HCT116 (cell line): ENCODE data around the gene PDSS2. TPM values are rescaled to one million over a fixed set of nuclear protein-coding genes. Genes with fewer than 3 reads are reported as not detected.

Experiments used
- ATAC-seq: fragments of 200-7000 bp; cut with Tn5 transposase; 2 replicates; pipeline ENCODE4 v1.9.1; 2020; ENCODE audit warnings: mild to moderate bottlenecking, moderate library complexity
- BruUV-seq: library from RNA; stranded (reverse); fragments of 400-500 nt; replicated peaks from 2 replicates; lab custom pipeline; 2021; lab: Mats Ljungman, UMichigan
- CTCF ChIA-PET: fragments of 300-600 bp; sonication (Branson Sonifier 250); formaldehyde crosslinking; loops from one replicate; lab custom pipeline; 2021; ENCODE audit warnings: antibody characterized with exemption; lab: Charles Lee
- POLR2A ChIA-PET: fragments of 300-600, 350-600 bp; sonication (Branson Sonifier 250); formaldehyde crosslinking; loops from one replicate; lab custom pipeline; 2021; ENCODE audit warnings: antibody characterized with exemption; lab: Charles Lee
- RAD21 ChIA-PET, 2 experiments: fragments of 300-600 bp; sonication (Branson Sonifier 250); formaldehyde crosslinking; loops; one replicate each; lab custom pipeline; 2023; ENCODE audit warnings: low total read pairs in 2 of 2; ENCODE audit not compliant: uncharacterized antibody in 2 of 2, unreplicated experiment in 2 of 2, low non-redundant PET in 1 of 2; lab: Charles Lee
- DNase-seq: peaks from one replicate; pipeline ENCODE4 v3.0.0-alpha.2; 2010; ENCODE audit warnings: low read depth, low spot score
- H2AFZ ChIP-seq: fragments of 200-600 bp; shearing (Covaris generic), sonication (generic); 2 replicates; pipeline ENCODE4 v1.6.1; 2017; ENCODE audit warnings: low read depth, mixed run types, mixed read lengths, antibody characterized with exemption, low read length; ENCODE audit not compliant: poor library complexity, severe bottlenecking
- H3K27ac ChIP-seq: 2 replicates; pipeline ENCODE4 v1.5.1; 2012; ENCODE audit warnings: low read depth, low read length
- H3K27me3 ChIP-seq: fragments of 200-600 bp; sonication (generic); 2 replicates; pipeline ENCODE4 v1.6.1; 2016; ENCODE audit warnings: mixed run types, low read length, mixed read lengths; ENCODE audit not compliant: insufficient read depth
- H3K36me3 ChIP-seq, 2 experiments: fragments of 200-500 bp in 1 of 2; fragments of 200-600 bp in 1 of 2; sonication (Bioruptor generic) in 1 of 2; sonication (generic) in 1 of 2; 2 replicates each; pipeline versions ENCODE4 v1.5.1 to v1.6.1; 2014 to 2016; ENCODE audit warnings: low read length in 2 of 2, inconsistent platforms in 1 of 2, mixed read lengths in 1 of 2, mixed run types in 1 of 2; ENCODE audit not compliant: insufficient read depth in 2 of 2, control insufficient read depth in 1 of 2
- H3K4me1 ChIP-seq, 2 experiments: fragments of 200-600 bp in 1 of 2; sonication (generic) in 1 of 2; 2 replicates each; pipeline versions ENCODE4 v1.5.1 to v1.6.1; 2012 to 2017; ENCODE audit warnings: low read length in 2 of 2, inconsistent platforms in 1 of 2, mild to moderate bottlenecking in 1 of 2, mixed read lengths in 1 of 2, mixed run types in 1 of 2, moderate library complexity in 1 of 2; ENCODE audit not compliant: insufficient read depth in 2 of 2, control insufficient read depth in 1 of 2
- H3K4me2 ChIP-seq: fragments of 200-600 bp; sonication (generic); 2 replicates; pipeline ENCODE4 v1.6.1; 2017; ENCODE audit warnings: mixed run types, low read length, mixed read lengths
- H3K4me3 ChIP-seq, 2 experiments: fragments of 200-600 bp in 1 of 2; sonication (generic) in 1 of 2; replicated peaks in 1 of 2; 2 replicates each; pipeline ENCODE4 v1.5.1; 2011 to 2016; ENCODE audit warnings: low read length in 2 of 2, control low read depth in 1 of 2, low read depth in 1 of 2, mild to moderate bottlenecking in 1 of 2, mixed read lengths in 1 of 2, mixed run types in 1 of 2
- H3K79me2 ChIP-seq: fragments of 200-600 bp; sonication (generic); 2 replicates; pipeline ENCODE4 v1.6.1; 2017; ENCODE audit warnings: mild to moderate bottlenecking, mixed run types, low read length, moderate library complexity, mixed read lengths; ENCODE audit not compliant: insufficient read depth
- H3K9ac ChIP-seq: fragments of 200-600 bp; sonication (generic); 2 replicates; pipeline ENCODE4 v1.6.1; 2016; ENCODE audit warnings: low read length, mixed read lengths
- H3K9me2 ChIP-seq: fragments of 200-600 bp; sonication (generic), shearing (Covaris generic); 2 replicates; pipeline ENCODE4 v1.6.1; 2017; ENCODE audit warnings: mixed run types, mild to moderate bottlenecking, moderate library complexity; ENCODE audit not compliant: insufficient read depth
- H3K9me3 ChIP-seq, 2 experiments: fragments of 200-500 bp in 1 of 2; fragments of 200-600 bp in 1 of 2; sonication (Bioruptor generic) in 1 of 2; sonication (generic) in 1 of 2; 2 replicates each; pipeline ENCODE4 v1.6.1; 2014 to 2017; ENCODE audit warnings: low read length in 2 of 2, mixed read lengths in 2 of 2, inconsistent platforms in 1 of 2, low read depth in 1 of 2, mild to moderate bottlenecking in 1 of 2, mixed run types in 1 of 2, moderate library complexity in 1 of 2; ENCODE audit not compliant: control insufficient read depth in 1 of 2, insufficient read depth in 1 of 2
- H4K20me1 ChIP-seq: fragments of 200-600 bp; sonication (generic), shearing (Covaris generic); 2 replicates; pipeline ENCODE4 v1.6.1; 2017; ENCODE audit warnings: mixed run types, mild to moderate bottlenecking, moderate library complexity; ENCODE audit not compliant: insufficient read depth
- CEBPB ChIP-seq: IDR thresholded peaks from 2 replicates; pipeline ENCODE4 v1.6.1; 2012; ENCODE audit warnings: low read depth
- CTCF ChIP-seq, 3 experiments: fragments of 200-600 bp in 1 of 3; sonication (generic) in 1 of 3; IDR thresholded peaks in 2 of 3; conservative IDR thresholded peaks in 1 of 3; 2 replicates each; pipeline ENCODE4 v1.5.1; 2012 to 2017; ENCODE audit warnings: low read depth in 2 of 3, low read length in 2 of 3, antibody characterized with exemption in 1 of 3, borderline replicate concordance in 1 of 3, control low read depth in 1 of 3, mild to moderate bottlenecking in 1 of 3, mixed read lengths in 1 of 3, mixed run types in 1 of 3, moderate library complexity in 1 of 3; ENCODE audit not compliant: insufficient read depth in 1 of 3
- EZH2phosphoT487 ChIP-seq: fragments of 200-600 bp; IDR thresholded peaks from 2 replicates; pipeline ENCODE4 v1.6.1; 2018; ENCODE audit warnings: antibody characterized with exemption, borderline replicate concordance
- MAX ChIP-seq: IDR thresholded peaks from 2 replicates; pipeline ENCODE4 v1.6.1; 2012
- RAD21 ChIP-seq: IDR thresholded peaks from 2 replicates; pipeline ENCODE4 v1.6.1; 2012; ENCODE audit warnings: low read depth, mild to moderate bottlenecking
- REST ChIP-seq: IDR thresholded peaks from 2 replicates; pipeline ENCODE4 v1.6.1; 2012; ENCODE audit warnings: low read depth
- SP1 ChIP-seq: IDR thresholded peaks from 2 replicates; pipeline ENCODE4 v1.6.1; 2012; ENCODE audit warnings: low read depth
- TCF7L2 ChIP-seq: IDR thresholded peaks from 2 replicates; pipeline ENCODE4 v1.7.0; 2011; ENCODE audit warnings: borderline replicate concordance, inconsistent platforms; ENCODE audit not compliant: insufficient read depth, insufficient read length; ENCODE audit errors: extremely low read depth
- ZBTB33 ChIP-seq: IDR thresholded peaks from 2 replicates; pipeline ENCODE4 v1.6.1; 2011; ENCODE audit warnings: mild to moderate bottlenecking, low read length, moderate library complexity; ENCODE audit not compliant: insufficient replicate concordance; ENCODE audit errors: extremely low read depth
- ZFX ChIP-seq: fragments of 450-650 bp; IDR thresholded peaks from 2 replicates; pipeline ENCODE4 v1.6.1; 2017
- ZNF274 ChIP-seq: fragments of 200-500 bp; sonication (Bioruptor generic); IDR thresholded peaks from 2 replicates; pipeline ENCODE4 v1.6.1; 2014; ENCODE audit warnings: mild to moderate bottlenecking, low read depth, low read length, inconsistent platforms
- intact Hi-C: fragments of 100-400 bp; cut with micrococcal nuclease; formaldehyde crosslinking; loops from 2 replicates; pipeline ENCODE4 v1.10.0; 2022
- total RNA-seq: library from RNA; stranded (reverse); gene quantifications from one replicate; pipeline ENCODE4 v1.2.1, GENCODE V29; 2021; ENCODE audit not compliant: unreplicated experiment

Gene PDSS2
- total RNA-seq, 1 experiment from 2014 or later = 12.2 TPM

GRCh38 chr6:107186047-107186446 lies 273.3 kb downstream of the PDSS2 start (continued):
- TF ChIP-seq REST (no peak), ZFX (no peak)

- Histone ChIP-seq H4K20me1 (no peaks in the 10 kb centered on the region), H3K4me1 (no peaks in the 10 kb centered on the region), H3K79me2 (no peaks in the 10 kb centered on the region), H3K27ac (no peak overlapping the region), H3K4me2 (no peak overlapping the region), H3K36me3 (no peaks in the 10 kb centered on the region), H3K4me3 (no peak overlapping the region), H3K27me3 (no peaks in the 10 kb centered on the region), H3K9ac (no peak overlapping the region), H2AFZ (no peak overlapping the region), H3K9me2 (no peaks in the 10 kb centered on the region), H3K9me3 (no peaks in the 10 kb centered on the region)
- RAD21 ChIA-PET = no interaction called here
- ATAC-seq (peak; percentile 76), DNase-seq (no peak)
- TF ChIP-seq SP1 (no peak), TCF7L2 (no peak), ZNF274 (no peak), MAX (no peak), EZH2phosphoT487 (no peak), ZBTB33 (no peak), CEBPB (no peak), RAD21 (peak; percentile 54; the same call in 1 of the 2 replicates), CTCF (IDR thresholded peaks at IDR 0.05 in 2 of 3, conservative IDR thresholded peaks at IDR 0.05 in 1 of 3; ENCODE audit: borderline replicate concordance in 1 of 3, insufficient read depth in 1 of 3, low read depth in 2 of 3, low read length in 2 of 3) (peak in 1 of 3 experiments; percentile 28; a peak in 1 of 6 replicates)
- BruUV-seq = no TSS peak
- POLR2A ChIA-PET = no interaction called here
- CTCF ChIA-PET = interaction anchor here (1.0 kb wide), 2 partner anchors 472 to 489 kb away, joined by 3 read pairs; no protein-coding TSS in a partner anchor
- intact Hi-C loops = no loop called here
These were observed 273.9 kb downstream of the PDSS2 start for GRCh38 chr6:107185391-107185970.
